NCI-H2107 treated with DMSO at 0.1 percent for 48 hours (cell line): ENCODE measurements around the gene TPTE.
"Not testable (repeated sequence)": the region's sequence is repeated elsewhere in the genome, so short reads cannot be mapped to it uniquely, and the experiment has no call there.

Source experiments
- DNase-seq: peaks from one replicate; lab custom pipeline; 2025; ENCODE audit not compliant: unreplicated experiment; lab: John Stamatoyannopoulos, UW

Gene TPTE

DNA sequence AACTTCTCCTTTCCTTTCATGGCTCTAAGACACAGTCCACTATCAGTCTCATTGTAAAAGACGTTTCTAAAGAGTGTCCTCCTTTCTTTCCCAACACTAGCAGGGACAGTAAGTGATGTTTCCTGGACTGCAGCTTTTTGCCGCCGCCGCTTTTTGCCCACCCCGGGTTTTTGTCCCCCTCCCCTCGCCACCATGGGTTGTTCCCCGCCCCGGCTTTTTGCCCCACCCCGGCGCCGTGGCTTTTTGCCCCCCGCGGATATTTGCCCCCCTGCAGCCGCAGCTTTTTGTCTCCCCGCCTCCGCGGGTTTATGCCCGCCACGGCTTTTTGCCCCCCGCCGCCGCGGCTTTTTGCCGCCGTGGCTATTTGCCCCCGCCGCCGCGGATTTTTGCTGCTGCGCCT, 95.2 kb downstream of the TPTE start:
- no peak for DNase-seq

DNA sequence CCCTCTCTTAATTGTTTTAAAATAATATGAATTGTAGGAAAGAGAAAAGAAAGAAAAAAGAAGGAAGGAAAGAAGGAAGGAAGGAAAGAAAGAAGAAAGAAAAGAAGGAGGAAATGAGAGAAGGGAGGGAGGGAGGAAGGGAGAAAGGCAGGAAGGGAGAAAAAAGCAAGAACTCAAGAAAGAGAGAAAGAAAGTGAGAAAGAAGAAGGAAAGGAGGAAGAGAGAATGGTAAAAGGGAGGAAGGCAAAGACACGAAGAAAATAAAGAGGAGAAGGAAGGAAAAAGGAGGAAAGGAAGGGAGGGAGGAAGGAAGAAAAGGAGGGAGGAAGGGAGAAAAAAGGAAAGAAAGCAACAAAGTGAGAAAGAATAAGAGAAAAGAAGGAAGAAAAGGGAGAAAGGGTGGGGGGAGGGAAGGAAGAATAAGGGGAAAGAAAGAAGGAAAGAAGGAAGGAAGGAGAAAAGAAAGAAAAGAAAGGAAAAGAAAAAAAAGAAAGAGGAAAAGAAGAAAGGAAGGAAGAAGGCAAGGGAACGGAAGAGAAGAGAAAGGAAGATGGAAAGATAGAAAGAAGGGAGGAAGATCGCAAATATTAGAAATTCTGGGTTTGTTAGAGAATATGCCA, 95.9 kb downstream of the TPTE start:
- DNase-seq, result not testable (repeated sequence)

DNA sequence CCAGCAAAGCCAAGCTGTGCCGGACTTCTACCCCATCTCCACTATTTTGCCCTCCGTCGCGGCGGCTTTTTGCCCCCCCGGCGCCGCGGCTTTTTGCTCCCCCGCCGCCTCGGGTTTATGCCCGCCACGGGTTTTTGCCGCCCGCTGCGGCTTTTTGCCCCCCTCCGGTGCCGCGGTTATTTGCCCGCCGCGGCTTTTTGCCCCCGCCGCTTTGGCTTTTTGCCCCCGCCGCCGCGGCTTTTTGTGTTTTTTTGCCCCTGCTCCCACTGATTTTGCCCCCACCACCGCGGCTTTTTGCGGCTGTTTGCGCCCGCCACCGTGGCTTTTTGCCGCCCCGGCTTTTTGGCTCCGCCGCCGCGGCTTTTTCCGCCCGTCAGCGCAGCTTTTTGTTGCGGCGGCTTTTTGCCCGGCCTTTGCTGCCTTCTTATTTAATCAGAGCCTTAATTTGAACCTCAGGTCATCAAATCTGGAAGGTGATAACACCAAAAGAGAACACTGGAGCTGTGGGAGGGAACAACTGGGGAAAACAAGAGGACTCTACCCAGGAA, 106.0 kb downstream of the TPTE start:
- DNase-seq, result no peak

DNA sequence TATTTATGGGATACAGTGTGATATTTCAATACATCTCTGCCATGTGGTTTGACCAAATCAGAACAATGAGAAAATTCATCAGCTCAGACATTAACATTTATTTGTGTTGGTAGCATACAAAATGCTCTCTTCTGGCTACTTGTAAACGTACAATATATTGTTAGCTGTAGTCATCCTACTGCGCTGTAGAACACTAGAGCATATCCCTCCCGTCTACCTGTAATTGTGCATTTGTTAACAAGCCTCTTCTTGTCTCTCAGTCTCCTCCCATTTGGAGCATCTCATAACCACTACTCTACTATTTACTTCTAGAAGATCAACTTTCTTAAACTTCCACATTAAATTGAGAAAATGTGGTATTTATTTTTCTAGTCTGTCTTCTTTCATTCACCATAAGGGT, 107.9 kb downstream of the TPTE start:
- DNase-seq, result not testable (repeated sequence)

DNA sequence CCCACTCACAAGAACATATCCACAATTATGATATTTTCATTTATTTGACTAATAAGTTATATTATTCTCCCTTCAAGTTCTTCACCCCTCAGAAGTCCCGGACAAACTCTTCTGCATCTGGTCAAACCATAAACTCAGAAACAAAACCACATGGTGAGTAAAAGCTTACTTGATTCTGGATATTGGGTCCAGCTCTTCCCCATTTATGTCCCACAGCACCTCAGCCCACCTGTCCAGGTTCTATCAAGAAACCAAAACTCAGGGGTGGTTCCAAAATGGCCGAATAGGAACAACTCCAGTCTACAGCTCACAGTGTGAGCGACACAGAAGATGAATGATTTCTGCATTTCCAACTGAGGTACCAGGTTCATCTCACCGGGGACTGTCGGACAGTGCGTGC, 109.4 kb downstream of the TPTE start:
- DNase-seq, result not testable (repeated sequence)

DNA sequence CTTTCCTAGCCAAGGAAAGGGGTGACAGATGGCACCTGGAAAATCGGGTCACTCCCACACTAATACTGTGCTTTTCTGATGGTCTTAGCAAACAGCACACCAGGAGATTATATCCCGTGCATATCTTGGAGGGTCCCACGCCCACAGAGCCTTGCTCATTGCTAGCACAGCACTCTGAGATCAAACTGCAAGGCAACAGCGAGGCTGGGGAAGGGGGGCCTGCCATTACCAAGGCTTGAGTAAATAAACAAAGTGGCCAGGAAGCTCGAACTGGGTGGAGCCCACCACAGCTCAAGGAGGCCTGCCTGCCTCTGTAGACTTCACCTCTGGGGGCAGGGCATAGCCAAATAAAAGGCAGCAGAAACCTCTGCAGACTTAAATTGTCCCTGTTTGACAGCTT, 109.9 kb downstream of the TPTE start:
- not testable (repeated sequence) for DNase-seq

DNA sequence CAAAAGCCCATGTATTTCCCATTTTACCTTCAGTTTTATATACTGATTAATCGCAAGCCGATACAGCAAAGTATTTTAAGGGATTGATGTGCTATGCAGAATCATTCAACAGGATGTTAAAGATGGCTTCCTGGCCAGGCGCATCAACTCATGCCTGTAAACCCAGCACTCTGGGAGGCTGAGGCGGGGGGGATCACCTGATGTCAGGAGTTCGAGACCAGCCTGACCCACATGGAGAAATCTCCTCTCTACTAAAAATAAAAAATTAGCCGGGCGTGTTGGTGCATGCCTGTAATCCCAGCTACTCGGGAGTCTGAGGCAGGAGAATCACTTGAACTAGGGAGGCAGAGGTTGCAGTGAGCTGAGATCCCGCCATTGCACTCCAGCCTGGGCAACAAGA, 116.8 kb downstream of the TPTE start:
- DNase-seq, result not testable (repeated sequence)

DNA sequence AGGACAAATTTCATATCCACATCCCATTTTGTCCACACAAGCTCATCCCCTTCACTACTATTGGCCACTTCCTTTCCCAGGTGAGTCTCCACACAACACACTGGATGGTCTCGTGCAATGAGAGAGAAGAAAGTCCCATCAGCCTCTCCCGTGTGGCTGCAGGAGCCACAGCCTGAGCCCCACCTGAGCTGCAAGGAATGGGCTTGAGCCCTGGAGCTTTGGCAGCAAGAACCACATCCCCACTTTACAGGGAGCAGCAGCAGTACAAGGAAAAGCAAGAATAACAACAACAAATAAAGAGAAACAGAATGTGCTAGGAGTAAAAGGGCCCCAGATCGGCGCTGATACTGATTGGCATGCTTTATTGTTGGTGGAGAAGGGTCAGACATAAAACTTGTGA, 117.7 kb downstream of the TPTE start:
- DNase-seq, result no peak

DNA sequence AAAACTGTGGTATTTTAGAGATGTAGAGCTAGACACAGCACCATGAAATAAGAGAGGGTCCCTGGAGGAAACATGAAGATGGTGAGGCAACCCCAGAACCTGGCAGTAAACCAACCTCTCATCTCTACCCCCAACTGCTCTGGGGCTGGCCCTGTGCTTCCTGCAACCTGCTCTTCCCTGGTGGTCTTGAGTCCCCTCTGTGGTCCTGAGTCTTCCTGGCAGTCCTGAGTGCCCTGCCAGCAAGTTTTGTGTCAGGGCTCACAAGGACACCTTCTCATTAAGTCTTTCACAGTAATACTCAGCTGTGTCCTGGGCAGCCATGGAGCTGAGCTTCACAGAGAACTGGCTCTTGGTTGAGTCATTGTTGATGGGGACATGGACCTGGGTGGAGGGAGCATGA, 118.4 kb downstream of the TPTE start:
- DNase-seq, result not testable (repeated sequence)

DNA sequence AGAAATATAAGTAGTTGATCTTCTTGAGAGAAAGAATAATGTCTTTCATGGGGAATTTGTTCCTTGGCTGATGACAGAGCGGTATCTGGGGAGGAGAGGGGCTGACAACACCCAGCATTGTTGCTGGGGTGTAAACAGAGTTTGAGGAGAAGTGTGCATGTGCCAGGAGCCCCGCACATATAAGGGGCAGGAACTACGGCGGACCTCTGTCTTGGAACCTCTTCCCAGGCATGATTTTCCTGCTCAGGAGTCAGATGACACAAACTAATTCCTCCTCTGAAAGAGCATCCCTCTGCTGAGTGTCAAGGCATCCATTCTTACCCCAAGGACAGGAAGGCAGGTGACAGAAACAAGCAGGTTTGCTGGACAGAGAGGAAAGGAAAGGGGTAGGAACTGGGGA, 119.1 kb downstream of the TPTE start:
- no peak for DNase-seq

DNA sequence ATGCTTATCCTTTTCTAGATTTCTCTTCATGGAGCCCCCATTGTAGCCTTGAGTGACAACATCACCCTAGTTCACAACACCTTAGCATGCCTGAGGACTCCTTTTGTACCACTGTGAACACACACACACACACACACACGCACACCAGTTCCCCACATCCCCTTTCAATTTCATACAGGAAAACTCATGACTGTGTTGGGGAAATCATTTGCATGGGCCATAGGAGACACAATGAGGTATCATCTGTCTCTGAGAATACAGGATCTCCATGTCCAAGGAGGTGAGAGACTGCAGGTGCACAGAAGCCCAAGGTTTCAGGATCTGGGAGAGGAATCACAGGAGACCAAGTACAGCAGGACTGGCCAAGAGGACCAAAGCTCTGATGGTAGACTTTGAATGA, 119.7 kb downstream of the TPTE start:
- DNase-seq, result no peak

DNA sequence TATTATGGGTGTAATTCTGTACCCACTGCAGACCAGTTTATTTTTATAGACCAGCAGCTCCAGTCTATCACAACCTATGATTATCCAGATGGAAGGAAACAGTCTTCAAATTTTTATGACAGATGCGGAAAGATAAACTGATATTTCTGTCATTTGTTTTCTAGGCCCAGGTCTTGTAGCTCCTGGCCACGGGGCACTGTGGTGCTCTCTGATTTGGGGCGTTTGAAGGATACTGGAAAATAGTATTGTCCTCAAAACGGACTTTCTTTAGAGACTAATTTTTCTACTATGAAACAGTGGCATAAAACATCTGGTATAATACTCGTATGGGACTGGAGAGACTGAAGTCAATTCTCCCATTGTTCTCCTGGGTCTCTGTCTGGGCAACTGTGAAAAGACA, 124.3 kb downstream of the TPTE start:
- not testable (repeated sequence) for DNase-seq

DNA sequence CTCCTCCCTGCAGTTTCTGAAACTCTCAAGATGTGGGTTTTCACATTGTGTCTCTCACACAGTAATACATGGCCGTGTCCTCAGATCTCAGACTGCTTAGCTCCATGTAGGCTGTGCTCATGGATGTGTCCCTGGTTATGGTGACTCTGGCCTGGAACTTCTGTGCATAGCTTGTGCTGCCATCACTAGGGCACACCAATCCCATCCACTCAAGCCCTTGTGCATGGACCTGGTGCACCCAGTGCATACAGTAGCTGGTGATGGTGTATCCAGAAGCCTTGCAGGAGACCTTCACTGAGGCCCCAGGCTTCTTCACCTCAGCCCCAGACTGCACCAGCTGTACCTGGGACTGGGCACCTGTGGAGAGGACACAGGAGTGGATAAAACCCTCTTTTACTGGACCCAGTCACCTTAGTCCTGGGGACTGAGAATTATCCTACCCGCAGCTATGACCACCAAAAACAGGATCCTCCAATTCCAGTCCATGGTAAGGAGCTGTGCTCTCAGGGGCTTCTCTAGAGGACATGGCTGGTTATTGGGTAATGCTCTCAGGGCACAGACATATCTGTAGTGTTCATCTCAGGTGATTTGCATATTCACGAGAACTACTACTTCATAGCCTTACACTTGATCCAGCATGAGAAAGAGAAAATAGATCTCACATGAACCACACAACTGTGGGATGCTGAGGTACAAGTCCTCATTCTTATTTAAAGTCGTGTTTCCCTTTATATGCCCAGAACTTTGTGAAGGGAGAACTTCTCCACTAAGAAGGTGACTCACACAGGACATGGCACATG, 128.2 kb downstream of the TPTE start:
- not testable (repeated sequence) for DNase-seq

DNA sequence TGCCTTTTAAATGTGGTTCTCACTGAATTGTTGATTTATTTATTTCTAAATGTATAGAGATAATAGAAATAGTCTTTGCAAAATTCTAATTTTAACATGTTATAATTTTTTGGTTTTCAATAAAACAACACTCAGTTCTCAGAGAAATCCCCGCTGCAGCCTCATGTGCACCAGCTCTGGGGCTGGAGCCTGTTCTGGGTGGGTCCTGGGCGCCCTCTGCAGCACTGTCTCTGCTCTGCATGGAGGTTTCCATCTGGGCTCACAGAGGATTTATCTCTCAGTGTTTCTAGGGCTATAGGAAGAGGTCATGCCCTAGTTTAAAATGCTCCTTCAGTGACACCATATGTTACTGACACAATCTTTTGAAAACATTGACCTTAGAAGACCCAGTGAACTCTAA, 128.9 kb downstream of the TPTE start:
- not testable (repeated sequence) for DNase-seq
